Activated CD8-positive, alpha-beta memory T cell treated with anti-CD3 and anti-CD28 coated beads, Interleukin-2, amount 10 ng/mL, durations not matched to agents 7 days and 5 days (primary cell): ENCODE measurements around the gene MIER2. TPM values are rescaled to one million over a fixed set of nuclear protein-coding genes. Genes with fewer than 3 reads are reported as not detected.

Experiments used
- ATAC-seq: fragments of 150-1000 bp; cut with Tn5 transposase; one replicate; pipeline ENCODE4 v1.10.0; 2021; ENCODE audit warnings: moderate library complexity
- CTCF ChIA-PET: fragments of 350-600 bp; sonication (Branson Sonifier 250); formaldehyde crosslinking; loops from one replicate; lab custom pipeline; 2021; ENCODE audit warnings: antibody characterized with exemption; lab: Charles Lee
- DNase-seq: peaks from one replicate; pipeline ENCODE4 v3.0.0-alpha.2; 2020
- H3K27ac Mint-ChIP-seq: one replicate; pipeline ENCODE4 v1.8.0; 2021; ENCODE audit warnings: mild to moderate bottlenecking, mixed read lengths
- H3K27me3 Mint-ChIP-seq: one replicate; pipeline ENCODE4 v1.8.0; 2021; ENCODE audit warnings: mixed read lengths
- H3K36me3 Mint-ChIP-seq: one replicate; pipeline ENCODE4 v1.8.0; 2021; ENCODE audit warnings: mild to moderate bottlenecking, mixed read lengths
- H3K4me1 Mint-ChIP-seq: one replicate; pipeline ENCODE4 v1.8.0; 2021; ENCODE audit warnings: mixed read lengths
- H3K4me3 Mint-ChIP-seq: one replicate; pipeline ENCODE4 v1.8.0; 2021; ENCODE audit warnings: mild to moderate bottlenecking, moderate library complexity, mixed read lengths
- H3K9me3 Mint-ChIP-seq: one replicate; pipeline ENCODE4 v1.8.0; 2022; ENCODE audit warnings: low read depth, mixed read lengths
- total RNA-seq, 2 experiments: library from RNA; stranded (reverse); gene quantifications; one replicate each; pipeline ENCODE4 v1.2.3, GENCODE V29; 2021

Gene MIER2
- total RNA-seq, 2 experiments from 2014 or later = 21.6 to 23.8 TPM

GRCh38 chr19:310781-311496, 33.7 kb downstream of the MIER2 start:
- CTCF ChIA-PET = no interaction called here
- Mint-ChIP-seq H3K4me3 (no peak overlapping the region), H3K36me3 (peaks cover 10% of the 10 kb centered on the region), H3K9me3 (no peaks in the 10 kb centered on the region), H3K27ac (no peak overlapping the region), H3K27me3 (no peaks in the 10 kb centered on the region), H3K4me1 (peaks cover 6% of the 10 kb centered on the region)
- DNase-seq (no peak), ATAC-seq (no peak)

GRCh38 chr19:310141-310651, 34.4 kb downstream of the MIER2 start:
- CTCF ChIA-PET = no interaction called here
- no peak overlapping the region for H3K4me3 Mint-ChIP-seq

GRCh38 chr19:309206-309565, 35.4 kb downstream of the MIER2 start:
- no peak for DNase-seq
- Mint-ChIP-seq H3K27me3 (no peaks in the 10 kb centered on the region), H3K36me3 (peaks cover 9% of the 10 kb centered on the region), H3K4me3 (no peak overlapping the region), H3K27ac (no peak overlapping the region), H3K9me3 (no peaks in the 10 kb centered on the region), H3K4me1 (no peaks in the 10 kb centered on the region)
- ATAC-seq = no peak
- CTCF ChIA-PET = no interaction called here

More at GRCh38 chr19:310141-310651, 34.4 kb downstream of the MIER2 start:
- ATAC-seq (no peak), DNase-seq (no peak)
- Mint-ChIP-seq H3K27me3 (no peaks in the 10 kb centered on the region), H3K27ac (no peak overlapping the region), H3K9me3 (no peaks in the 10 kb centered on the region), H3K36me3 (peaks cover 5% of the 10 kb centered on the region), H3K4me1 (peaks cover under 1% of the 10 kb centered on the region)

- no peak for DNase-seq
- CTCF ChIA-PET = no interaction called here
- Mint-ChIP-seq H3K36me3 (peaks cover 9% of the 10 kb centered on the region), H3K27me3 (no peaks in the 10 kb centered on the region), H3K9me3 (no peaks in the 10 kb centered on the region), H3K27ac (no peak overlapping the region), H3K4me3 (no peak overlapping the region), H3K4me1 (no peaks in the 10 kb centered on the region)
- ATAC-seq = no peak
These were observed 36.0 kb downstream of the MIER2 start for GRCh38 chr19:308471-309205.

GRCh38 chr19:307793-308420, 36.7 kb downstream of the MIER2 start:
- Mint-ChIP-seq H3K27ac (no peak overlapping the region), H3K36me3 (peaks cover 9% of the 10 kb centered on the region), H3K4me3 (no peak overlapping the region), H3K27me3 (no peaks in the 10 kb centered on the region), H3K4me1 (no peaks in the 10 kb centered on the region), H3K9me3 (no peaks in the 10 kb centered on the region)
- CTCF ChIA-PET = no interaction called here
- ATAC-seq = no peak
- DNase-seq = no peak

- no peak for DNase-seq
- Mint-ChIP-seq H3K36me3 (peaks cover 9% of the 10 kb centered on the region), H3K27ac (no peak overlapping the region), H3K27me3 (no peaks in the 10 kb centered on the region), H3K4me3 (no peak overlapping the region), H3K4me1 (no peaks in the 10 kb centered on the region), H3K9me3 (no peaks in the 10 kb centered on the region)
- no peak for ATAC-seq
- CTCF ChIA-PET = no interaction called here
These were observed 37.5 kb downstream of the MIER2 start for GRCh38 chr19:307111-307531.

GRCh38 chr19:306151-306900, 38.3 kb downstream of the MIER2 start:
- no peak overlapping the region for H3K4me3 Mint-ChIP-seq
- DNase-seq (no peak), ATAC-seq (no peak)
- no peaks in the 10 kb centered on the region for H3K27me3 Mint-ChIP-seq
- no peaks in the 10 kb centered on the region for H3K4me1 Mint-ChIP-seq
- no peaks in the 10 kb centered on the region for H3K9me3 Mint-ChIP-seq
- H3K36me3 Mint-ChIP-seq = peaks cover 9% of the 10 kb centered on the region
- H3K27ac Mint-ChIP-seq = no peak overlapping the region
- CTCF ChIA-PET = no interaction called here

GRCh38 chr19:305240-306150, 39.1 kb downstream of the MIER2 start:
- Mint-ChIP-seq H3K4me3 (no peak overlapping the region), H3K9me3 (no peaks in the 10 kb centered on the region), H3K27me3 (no peaks in the 10 kb centered on the region), H3K27ac (no peak overlapping the region), H3K4me1 (no peaks in the 10 kb centered on the region), H3K36me3 (peaks cover 7% of the 10 kb centered on the region)
- CTCF ChIA-PET = no interaction called here
- DNase-seq = no peak
- ATAC-seq = no peak

- Mint-ChIP-seq H3K4me3 (no peak overlapping the region), H3K27ac (no peak overlapping the region), H3K4me1 (no peaks in the 10 kb centered on the region), H3K27me3 (peaks cover 38% of the 10 kb centered on the region), H3K9me3 (no peaks in the 10 kb centered on the region), H3K36me3 (no peaks in the 10 kb centered on the region)
- CTCF ChIA-PET = interaction anchor here (0.8 to 1.4 kb wide), 3 partner anchors 210 to 236 kb away, joined by 3 to 5 read pairs (median 4); partner anchors contain the start of gene TPGS1
- DNase-seq (no peak), ATAC-seq (no peak)
These were observed 47.9 kb downstream of the MIER2 start for GRCh38 chr19:296476-297225.

- no peaks in the 10 kb centered on the region for H3K9me3 Mint-ChIP-seq
- CTCF ChIA-PET = interaction anchor here (0.8 to 1.4 kb wide), 3 partner anchors 211 to 237 kb away, joined by 3 to 5 read pairs (median 4); partner anchors contain the start of gene TPGS1
- no peak for DNase-seq
- H3K4me1 Mint-ChIP-seq = no peaks in the 10 kb centered on the region
- H3K27ac Mint-ChIP-seq = no peak overlapping the region
- ATAC-seq = no peak
- H3K4me3 Mint-ChIP-seq = no peak overlapping the region
- no peaks in the 10 kb centered on the region for H3K36me3 Mint-ChIP-seq
- peaks cover 38% of the 10 kb centered on the region for H3K27me3 Mint-ChIP-seq
These were observed 48.8 kb downstream of the MIER2 start for GRCh38 chr19:295687-296370.

- Mint-ChIP-seq H3K4me3 (no peak overlapping the region), H3K9me3 (no peaks in the 10 kb centered on the region), H3K27me3 (peaks cover 41% of the 10 kb centered on the region), H3K27ac (no peak overlapping the region), H3K4me1 (peaks cover 2% of the 10 kb centered on the region), H3K36me3 (no peaks in the 10 kb centered on the region)
- DNase-seq (peak; percentile 55), ATAC-seq (peak; percentile 77)
- CTCF ChIA-PET = interaction anchor here (1.1 to 1.8 kb wide), 3 partner anchors 212 to 216 kb away, joined by 4 to 6 read pairs (median 5); partner anchors contain the start of gene TPGS1
These were observed 49.5 kb downstream of the MIER2 start for GRCh38 chr19:294946-295686.
